ENCODE data around the gene TCF19. TPM values are rescaled to one million over a fixed set of nuclear protein-coding genes. Genes with fewer than 3 reads are reported as not detected.
"Not testable (repeated sequence)": the region's sequence is repeated elsewhere in the genome, so short reads cannot be mapped to it uniquely, and the experiment has no call there.

TCF19 gene
- polyA plus RNA-seq, 1 donor from 2014 or later, result 3.6 TPM

- Histone ChIP-seq H3K4me2 (ENCODE audit: low read length) (no peak overlapping the region), H3K27ac (ENCODE audit: low read length) (no peak overlapping the region), H3K4me3 (ENCODE audit: low read length) (no peak overlapping the region), H2AFZ (ENCODE audit: low read depth, low read length) (no peak overlapping the region), H3F3A (ENCODE audit: insufficient read depth, low read length, poor library complexity, severe bottlenecking) (no peaks in the 10 kb centered on the region), H3K79me2 (replicated peaks; ENCODE audit: insufficient read depth, low read length) (no peaks in the 10 kb centered on the region), H3K9ac (ENCODE audit: low read length) (no peak overlapping the region), H3K9me3 (ENCODE audit: low read length) (no peaks in the 10 kb centered on the region), H3K9me2 (ENCODE audit: insufficient read depth, low read length) (no peaks in the 10 kb centered on the region), H3K36me3 (ENCODE audit: insufficient read depth, low read length) (no peaks in the 10 kb centered on the region), H3K27me3 (ENCODE audit: insufficient read depth, low read depth, low read length) (no peaks in the 10 kb centered on the region), H4K20me1 (ENCODE audit: insufficient read depth) (no peaks in the 10 kb centered on the region)
- no peak for TF ChIP-seq RAD21 (conservative IDR thresholded peaks at IDR 0.05)
- no peak for TF ChIP-seq EP300 (conservative IDR thresholded peaks at IDR 0.05; ENCODE audit: poor library complexity, severe bottlenecking)
- TF ChIP-seq TAF1 (IDR thresholded peaks at IDR 0.05; ENCODE audit: low read depth), result no peak
- no peak for TF ChIP-seq REST (IDR thresholded peaks at IDR 0.05; ENCODE audit: borderline replicate concordance)
- TF ChIP-seq CTCF (IDR thresholded peaks at IDR 0.05; ENCODE audit: poor library complexity, severe bottlenecking), result no peak
- no peak for TF ChIP-seq EZH2 (IDR thresholded peaks at IDR 0.05; ENCODE audit: borderline replicate concordance, insufficient read depth, low read length, poor library complexity, severe bottlenecking)
- TF ChIP-seq SMC3 (conservative IDR thresholded peaks at IDR 0.05; ENCODE audit: poor library complexity), result no peak
- TF ChIP-seq MXI1 (conservative IDR thresholded peaks at IDR 0.05; ENCODE audit: poor library complexity, severe bottlenecking), result no peak
These were observed 27.8 kb downstream of the TCF19 start for GRCh38 chr6:31186052-31186734.

- H3K27me3 ChIP-seq (ENCODE audit: insufficient read depth, low read depth, low read length), result no peaks in the 10 kb centered on the region
- H4K20me1 ChIP-seq (ENCODE audit: insufficient read depth), result no peaks in the 10 kb centered on the region
- no peak overlapping the region for H2AFZ ChIP-seq (ENCODE audit: low read depth, low read length)
- TF ChIP-seq SMC3 (conservative IDR thresholded peaks at IDR 0.05; ENCODE audit: poor library complexity) (no peak), REST (IDR thresholded peaks at IDR 0.05; ENCODE audit: borderline replicate concordance) (no peak), EP300 (conservative IDR thresholded peaks at IDR 0.05; ENCODE audit: poor library complexity, severe bottlenecking) (no peak), EZH2 (IDR thresholded peaks at IDR 0.05; ENCODE audit: borderline replicate concordance, insufficient read depth, low read length, poor library complexity, severe bottlenecking) (no peak), TAF1 (IDR thresholded peaks at IDR 0.05; ENCODE audit: low read depth) (no peak), POLR2AphosphoS5 (IDR thresholded peaks at IDR 0.05) (no peak)
- H3K27ac ChIP-seq (ENCODE audit: low read length), result no peak overlapping the region
- H3K9ac ChIP-seq (ENCODE audit: low read length), result no peak overlapping the region
- no peaks in the 10 kb centered on the region for H3K36me3 ChIP-seq (ENCODE audit: insufficient read depth, low read length)
- H3K9me2 ChIP-seq (ENCODE audit: insufficient read depth, low read length), result no peaks in the 10 kb centered on the region
- no peaks in the 10 kb centered on the region for H3F3A ChIP-seq (ENCODE audit: insufficient read depth, low read length, poor library complexity, severe bottlenecking)
- H3K79me2 ChIP-seq (replicated peaks; ENCODE audit: insufficient read depth, low read length), result no peaks in the 10 kb centered on the region
- no peak overlapping the region for H3K4me3 ChIP-seq (ENCODE audit: low read length)
- H3K4me2 ChIP-seq (ENCODE audit: low read length), result no peak overlapping the region
- H3K9me3 ChIP-seq (ENCODE audit: low read length), result no peaks in the 10 kb centered on the region
These were observed 29.4 kb downstream of the TCF19 start for GRCh38 chr6:31187780-31188194.

GRCh38 chr6:31189223-31189622 lies 30.8 kb downstream of the TCF19 start:
- not testable (repeated sequence) for H3K4me2 ChIP-seq (ENCODE audit: low read length); H3K4me3 ChIP-seq (ENCODE audit: low read length); H3K36me3 ChIP-seq (ENCODE audit: insufficient read depth, low read length); H2AFZ ChIP-seq (ENCODE audit: low read depth, low read length); H4K20me1 ChIP-seq (ENCODE audit: insufficient read depth); H3K9ac ChIP-seq (ENCODE audit: low read length); H3K27ac ChIP-seq (ENCODE audit: low read length); H3K27me3 ChIP-seq (ENCODE audit: insufficient read depth, low read depth, low read length); H3K9me3 ChIP-seq (ENCODE audit: low read length); H3K9me2 ChIP-seq (ENCODE audit: insufficient read depth, low read length); H3K79me2 ChIP-seq (replicated peaks; ENCODE audit: insufficient read depth, low read length); H3F3A ChIP-seq (ENCODE audit: insufficient read depth, low read length, poor library complexity, severe bottlenecking)
